Fibroblast of lung (primary cell): ENCODE measurements around the gene SURF6.

Experiments
- EZH2 ChIP-seq: IDR thresholded peaks from 2 replicates; pipeline ENCODE4 v1.5.1; 2012; ENCODE audit warnings: low read length, control low read depth, mild to moderate bottlenecking; ENCODE audit errors: missing control alignments
- TF ChIP-seq, protein P1 (sequence below), 2 donors: IDR thresholded peaks in 1 of 2; conservative IDR thresholded peaks in 1 of 2; 1 replicate in 1 of 2; 2 replicates in 1 of 2; pipeline ENCODE4 v1.5.1; 2011 to 2012; ENCODE audit warnings: low read length in 2 of 2, control low read depth in 1 of 2, inconsistent platforms in 1 of 2, low read depth in 1 of 2, mild to moderate bottlenecking in 1 of 2

- TF ChIP-seq, protein P1, sequence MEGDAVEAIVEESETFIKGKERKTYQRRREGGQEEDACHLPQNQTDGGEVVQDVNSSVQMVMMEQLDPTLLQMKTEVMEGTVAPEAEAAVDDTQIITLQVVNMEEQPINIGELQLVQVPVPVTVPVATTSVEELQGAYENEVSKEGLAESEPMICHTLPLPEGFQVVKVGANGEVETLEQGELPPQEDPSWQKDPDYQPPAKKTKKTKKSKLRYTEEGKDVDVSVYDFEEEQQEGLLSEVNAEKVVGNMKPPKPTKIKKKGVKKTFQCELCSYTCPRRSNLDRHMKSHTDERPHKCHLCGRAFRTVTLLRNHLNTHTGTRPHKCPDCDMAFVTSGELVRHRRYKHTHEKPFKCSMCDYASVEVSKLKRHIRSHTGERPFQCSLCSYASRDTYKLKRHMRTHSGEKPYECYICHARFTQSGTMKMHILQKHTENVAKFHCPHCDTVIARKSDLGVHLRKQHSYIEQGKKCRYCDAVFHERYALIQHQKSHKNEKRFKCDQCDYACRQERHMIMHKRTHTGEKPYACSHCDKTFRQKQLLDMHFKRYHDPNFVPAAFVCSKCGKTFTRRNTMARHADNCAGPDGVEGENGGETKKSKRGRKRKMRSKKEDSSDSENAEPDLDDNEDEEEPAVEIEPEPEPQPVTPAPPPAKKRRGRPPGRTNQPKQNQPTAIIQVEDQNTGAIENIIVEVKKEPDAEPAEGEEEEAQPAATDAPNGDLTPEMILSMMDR (conservative IDR thresholded peaks at IDR 0.05 in 1 of 2, IDR thresholded peaks at IDR 0.05 in 1 of 2; ENCODE audit: low read depth in 1 of 2, low read length in 2 of 2), result no peak
- TF ChIP-seq EZH2, result no peak
Observed at GRCh38 chr9:133351526-133351907, 15.5 kb upstream of the SURF6 start.
